Measurements from ENCODE around the gene EBLN2.

EBLN2 gene

GRCh38 chr3:73061416-73061815 lies at the start of gene EBLN2:
EBLN2 (plus strand) TSS chr3:73061659; CDS start chr3:73062082, 423 bp downstream.
- no peak for DNase-seq

GRCh38 chr3:73018298-73018697 lies 43.2 kb upstream of the EBLN2 start:
- DNase-seq = no peak

- DNase-seq = no peak
These were observed 42.5 kb upstream of the EBLN2 start for GRCh38 chr3:73018790-73019441.

GRCh38 chr3:73021301-73021835 lies 40.1 kb upstream of the EBLN2 start:
- no peak for DNase-seq

- DNase-seq = no peak
These were observed 36.6 kb upstream of the EBLN2 start for GRCh38 chr3:73024836-73025235.

DNA sequence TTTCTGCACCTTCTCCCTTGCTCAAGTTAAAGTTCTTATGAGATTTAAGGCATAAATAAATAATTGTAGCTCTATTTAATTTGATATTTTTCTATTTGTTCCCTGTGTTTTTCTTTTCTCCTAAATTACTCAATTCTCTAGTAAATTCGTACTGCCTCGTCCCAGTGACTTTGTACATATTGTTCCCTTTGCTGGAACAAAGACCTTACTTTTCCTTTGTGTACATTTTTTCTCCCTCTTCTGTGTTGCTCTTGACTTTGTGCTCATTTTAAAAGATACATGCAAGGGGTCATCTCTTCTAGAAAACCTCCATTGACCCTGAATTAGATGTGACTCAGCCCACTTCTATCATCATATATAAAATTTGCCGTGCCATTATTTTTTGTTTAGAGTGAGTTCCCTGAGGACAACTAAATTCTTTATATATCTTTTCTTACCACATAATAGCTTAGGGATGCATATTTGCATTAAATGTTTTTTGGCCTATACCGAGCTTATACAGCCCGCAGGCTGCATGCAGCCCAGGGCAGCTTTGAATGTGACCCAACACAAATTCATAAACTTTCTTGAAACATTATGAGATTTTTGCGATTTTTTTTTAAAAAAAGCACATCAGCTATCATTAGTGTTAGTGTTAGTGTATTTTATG lies 35.2 kb upstream of the EBLN2 start:
- no peak for DNase-seq

GRCh38 chr3:73026760-73027113 lies 34.7 kb upstream of the EBLN2 start:
- DNase-seq = no peak

DNA sequence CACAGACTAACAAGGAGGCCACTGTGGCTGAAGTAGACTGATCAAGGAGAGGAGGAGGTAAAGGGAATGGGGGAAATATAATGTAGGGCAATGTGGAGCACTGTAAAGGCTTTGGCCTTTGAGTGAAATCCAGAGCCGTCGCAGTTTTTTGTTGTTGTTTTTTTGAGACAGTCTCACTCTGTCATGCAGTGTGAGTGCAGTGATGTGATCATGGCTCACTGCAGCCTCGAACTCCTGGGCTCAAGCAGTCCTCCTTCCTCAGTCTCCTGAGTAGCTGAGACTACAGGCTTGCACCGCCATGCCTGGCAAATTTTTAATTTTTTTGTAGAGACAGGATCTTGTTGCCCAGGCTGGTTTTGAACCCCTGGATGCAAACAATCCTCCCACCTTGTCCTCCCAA lies 32.7 kb upstream of the EBLN2 start:
- no peak for DNase-seq

- no peak for DNase-seq
These were observed 32.1 kb upstream of the EBLN2 start for GRCh38 chr3:73029321-73029796.

DNA sequence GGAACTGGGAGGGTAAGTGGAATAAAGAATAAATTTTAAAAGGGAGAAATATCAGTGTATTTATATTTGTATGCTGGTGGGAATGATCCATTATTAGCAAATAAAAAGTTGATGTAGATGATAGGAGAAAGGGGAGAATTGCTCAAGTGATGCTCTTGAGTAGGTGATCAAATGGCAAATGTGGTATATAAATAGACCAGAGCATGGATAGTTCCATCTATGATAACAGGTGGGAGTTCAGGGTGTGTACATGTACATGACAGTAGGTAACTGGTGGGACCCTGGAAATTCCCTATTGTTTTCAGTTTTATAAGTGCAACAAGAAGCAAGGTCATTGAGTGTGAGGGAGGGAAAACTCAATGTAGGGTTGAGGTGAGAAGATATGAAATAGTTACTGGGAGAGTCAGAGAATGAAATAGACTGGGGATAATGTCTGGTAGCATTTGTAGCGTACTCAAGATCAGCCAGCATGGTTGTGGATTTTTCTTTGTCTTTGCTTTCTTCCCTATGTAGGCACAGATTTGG lies 31.3 kb upstream of the EBLN2 start:
- DNase-seq = no peak

DNA sequence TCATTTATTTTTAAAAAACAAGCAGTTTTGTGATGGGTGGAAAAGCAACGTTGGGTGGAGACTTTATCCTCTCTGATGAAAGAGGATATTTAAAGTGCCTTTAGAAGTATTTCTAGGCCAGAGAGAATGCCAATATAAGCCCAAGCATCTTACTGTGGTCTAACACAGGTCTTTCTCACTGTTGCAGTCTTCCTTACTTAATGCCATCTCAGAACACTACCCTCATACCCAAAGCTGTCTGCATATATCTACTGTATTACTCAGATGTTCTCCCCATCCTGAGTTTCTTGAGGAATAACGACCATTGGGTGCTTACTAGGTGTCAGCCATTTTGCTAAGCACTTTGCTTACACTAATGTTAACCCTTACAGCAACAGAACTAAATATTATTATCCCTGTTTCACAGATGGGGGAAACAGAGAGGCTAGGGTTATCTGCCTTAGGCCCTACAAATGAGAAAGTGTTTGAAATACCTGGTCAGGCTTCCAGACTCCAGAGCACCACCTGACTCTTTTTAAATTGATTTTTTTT lies 29.8 kb upstream of the EBLN2 start:
- DNase-seq = no peak

GRCh38 chr3:73036694-73037591 lies 24.5 kb upstream of the EBLN2 start:
- no peak for DNase-seq

DNA sequence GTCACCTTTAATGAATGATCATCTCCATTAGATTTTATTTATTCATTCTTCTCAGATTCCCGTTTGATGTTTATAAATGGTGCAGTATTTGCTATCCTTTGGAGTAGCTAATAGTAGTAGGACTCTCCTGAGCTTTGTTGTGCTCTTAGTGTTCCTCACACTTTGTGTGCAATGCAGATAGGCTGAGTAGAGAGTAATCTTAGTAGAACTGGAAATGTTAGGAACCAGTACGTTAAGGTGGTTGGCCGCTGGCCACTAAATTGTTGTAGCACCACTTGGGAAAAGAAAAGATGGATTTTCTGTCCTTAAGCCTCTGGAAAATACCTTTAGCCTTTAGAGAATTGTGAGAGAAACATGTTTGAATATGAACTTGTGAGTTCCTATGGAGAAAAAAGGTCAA lies 19.9 kb upstream of the EBLN2 start:
- no peak for DNase-seq

DNA sequence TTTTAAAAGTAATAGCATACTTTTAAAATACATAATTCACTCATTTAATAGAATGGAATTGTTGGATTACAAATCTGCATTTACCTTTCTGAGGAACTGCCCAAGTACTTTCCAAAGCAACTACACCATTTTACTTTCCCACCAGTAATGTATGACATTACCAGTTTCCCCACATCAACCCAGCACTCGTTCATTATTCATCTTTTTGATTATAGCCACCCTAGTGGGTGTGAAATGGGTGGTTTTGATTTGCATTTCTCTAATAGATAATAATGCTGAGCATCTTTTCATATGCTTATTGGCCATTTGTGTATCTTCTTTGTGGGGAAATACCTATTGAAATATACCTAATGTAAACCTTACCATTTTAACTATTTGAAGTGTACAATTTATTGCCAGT lies 18.0 kb upstream of the EBLN2 start:
- DNase-seq = no peak

DNA sequence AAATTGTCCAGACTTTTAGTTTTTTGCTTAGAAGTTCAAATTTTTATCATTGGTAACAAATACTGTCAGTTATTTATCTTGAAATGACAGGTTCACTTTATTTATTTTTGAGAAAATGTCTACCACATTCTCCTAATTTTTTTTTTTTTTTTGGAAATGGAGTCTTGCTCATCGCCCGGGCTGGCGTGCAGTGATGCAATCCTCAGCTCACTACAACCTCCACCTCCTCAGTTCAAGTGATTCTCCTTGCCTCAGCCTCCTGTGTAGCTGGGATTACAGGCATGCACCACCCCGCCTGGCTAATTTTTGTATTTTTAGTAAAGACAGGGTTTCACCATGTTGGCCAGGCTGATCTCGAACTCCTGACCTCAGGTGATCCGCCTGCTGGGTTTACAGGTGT lies 16.1 kb upstream of the EBLN2 start:
- DNase-seq = no peak

GRCh38 chr3:73046195-73046594 lies 15.3 kb upstream of the EBLN2 start:
- no peak for DNase-seq

DNA sequence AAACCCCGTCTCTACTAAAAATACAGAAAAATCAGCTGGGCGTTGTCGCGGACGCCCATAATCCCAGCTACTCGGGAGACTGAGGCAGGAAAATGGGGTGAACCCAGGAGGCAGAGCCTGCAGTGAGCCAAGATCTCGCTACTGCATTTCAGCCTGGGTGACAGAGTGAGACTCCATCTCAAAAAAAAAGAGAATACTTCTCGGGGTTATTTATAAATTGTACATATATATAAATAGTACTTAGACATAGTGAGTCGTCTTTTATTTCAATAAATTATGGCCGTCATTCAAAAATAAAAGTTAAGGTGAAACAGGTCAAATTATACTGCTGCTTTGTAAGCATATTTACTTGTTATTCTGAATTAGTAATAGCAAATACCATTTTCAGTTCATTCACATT lies 12.1 kb upstream of the EBLN2 start:
- no peak for DNase-seq

DNA sequence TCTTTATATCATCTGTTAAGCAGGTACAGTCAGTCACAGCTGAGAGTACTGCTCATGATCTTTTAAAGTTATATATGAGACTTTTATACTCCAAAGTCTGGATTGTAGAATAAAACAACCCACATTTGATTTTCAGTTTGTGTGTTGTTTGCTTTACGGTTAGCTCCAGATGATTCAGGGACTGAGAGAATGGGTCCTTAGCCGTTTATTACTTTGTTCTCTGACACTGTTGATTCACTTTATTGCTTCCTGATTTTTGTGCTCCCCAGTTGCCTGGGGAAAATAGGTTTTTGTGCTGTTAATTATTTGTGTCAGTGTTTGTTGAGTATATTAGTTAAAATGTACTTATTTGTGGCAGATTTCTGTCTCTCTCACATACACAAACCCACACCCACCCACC lies 8.6 kb upstream of the EBLN2 start:
- DNase-seq = no peak

GRCh38 chr3:73055583-73055982 lies 5.9 kb upstream of the EBLN2 start:
- DNase-seq = no peak

GRCh38 chr3:73056014-73056844 lies 5.2 kb upstream of the EBLN2 start:
- DNase-seq = no peak

GRCh38 chr3:73056845-73057150 lies 4.7 kb upstream of the EBLN2 start:
- no peak for DNase-seq

DNA sequence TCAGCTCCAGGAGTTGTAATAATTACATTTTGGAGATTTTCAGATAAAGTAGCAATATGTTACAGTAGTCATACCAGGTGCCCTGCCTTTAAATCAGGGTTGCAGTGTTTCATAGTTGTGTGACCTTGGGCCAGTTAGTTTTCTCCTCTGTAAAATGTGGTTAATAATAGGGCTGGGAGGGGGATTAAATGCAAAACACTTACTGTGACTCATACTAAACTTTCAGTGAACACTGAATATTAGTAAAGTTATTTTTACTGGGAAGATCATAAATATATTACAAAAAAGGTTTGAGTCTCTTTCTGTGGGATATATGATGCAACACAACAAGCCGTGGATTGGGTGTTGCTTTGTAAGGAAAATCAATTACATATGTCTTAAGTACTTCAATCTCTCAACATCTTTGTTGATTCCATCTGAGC lies 1.1 kb upstream of the EBLN2 start:
- no peak for DNase-seq

Measured in CD4-positive, alpha-beta T cell treated with Interleukin-15 for 1 hour (primary cell).